HG03045 (cell line): ENCODE results near the gene KIDINS220.

ENCODE experiments used
- ATAC-seq: cut with Tn5 transposase; IDR thresholded peaks from one replicate; pipeline ENCODE4 v1.9.1; 2021; ENCODE audit warnings: mild to moderate bottlenecking, moderate library complexity; ENCODE audit not compliant: unreplicated experiment

KIDINS220 gene

DNA sequence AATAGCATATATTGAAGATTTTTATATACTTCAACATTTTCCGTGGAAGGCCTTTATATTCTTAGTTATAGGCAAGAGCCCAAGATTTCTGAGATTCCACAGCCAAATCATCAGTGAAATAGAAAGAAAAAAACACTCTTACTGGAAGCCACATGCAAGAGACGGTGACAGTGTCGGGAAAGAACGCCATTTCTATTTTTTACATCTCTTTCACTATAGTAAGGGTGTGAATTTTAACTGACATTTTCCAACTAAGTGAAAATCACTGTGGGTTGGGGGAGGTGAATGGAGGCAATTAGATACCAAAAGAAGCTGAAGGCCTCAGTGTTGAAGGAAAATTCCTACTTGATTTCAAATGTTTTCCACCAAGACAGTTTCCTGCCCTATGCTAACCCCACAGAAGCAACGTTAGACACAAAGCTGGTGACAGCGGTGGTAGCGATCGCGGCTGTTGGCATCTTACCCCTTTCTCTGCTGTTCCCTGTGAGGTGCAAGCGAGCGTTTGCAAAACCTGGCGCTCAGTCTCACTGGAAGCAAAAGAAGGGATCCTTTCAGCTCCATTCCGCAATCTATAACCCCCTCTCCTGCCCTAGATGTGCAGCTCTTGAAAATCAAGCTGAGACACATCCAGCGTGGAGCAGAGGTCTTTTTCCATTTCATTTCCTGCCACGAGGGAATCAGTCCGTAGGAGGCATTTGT, 135.6 kb downstream of the KIDINS220 start:
- ATAC-seq: no peak

DNA sequence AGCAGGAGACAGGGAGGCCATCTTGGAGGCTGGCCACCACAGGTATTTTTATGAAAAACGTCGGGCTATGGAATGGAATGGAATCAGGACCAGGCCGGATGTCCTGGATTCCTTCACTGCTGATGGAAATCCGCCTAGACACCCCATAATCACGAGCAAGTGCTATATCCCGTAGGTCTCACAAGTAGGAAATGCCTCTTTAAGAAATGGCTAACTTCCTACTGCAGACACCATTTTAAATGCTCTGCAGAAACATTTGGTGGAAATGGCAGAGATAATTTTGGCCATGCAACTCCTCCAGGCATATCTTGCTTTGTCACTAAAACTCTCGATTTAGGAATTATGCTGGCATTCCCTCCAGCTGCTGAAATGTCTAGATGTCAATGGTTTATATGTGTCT, 137.6 kb downstream of the KIDINS220 start:
- ATAC-seq: no peak

DNA sequence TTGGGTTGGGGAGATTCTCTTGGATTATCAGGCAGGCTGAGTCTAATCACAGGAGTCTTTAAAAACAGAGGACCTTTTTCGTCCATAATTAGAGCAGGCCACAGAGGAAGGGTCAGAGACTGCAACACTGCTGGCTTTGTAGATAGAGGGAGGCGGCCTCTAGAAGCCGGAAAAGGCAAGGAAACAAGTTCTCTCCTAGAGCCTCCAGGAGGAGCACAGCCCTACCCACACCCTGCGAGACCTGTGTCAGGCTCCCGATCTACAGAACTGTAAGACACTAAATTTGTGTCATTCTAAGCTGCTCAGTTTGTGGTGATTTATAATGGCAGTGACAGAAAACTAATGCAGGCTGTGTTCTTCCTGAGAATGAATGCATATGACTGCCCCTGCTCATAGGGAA, 140.2 kb downstream of the KIDINS220 start:
- no peak for ATAC-seq

GRCh38 chr2:8694737-8695136, 142.7 kb downstream of the KIDINS220 start:
- ATAC-seq: no peak

GRCh38 chr2:8693157-8693821, 144.1 kb downstream of the KIDINS220 start:
- ATAC-seq: no peak

- no peak for ATAC-seq
These were observed 144.6 kb downstream of the KIDINS220 start for GRCh38 chr2:8692783-8693156.

GRCh38 chr2:8691859-8692437, 145.5 kb downstream of the KIDINS220 start:
- no peak for ATAC-seq

DNA sequence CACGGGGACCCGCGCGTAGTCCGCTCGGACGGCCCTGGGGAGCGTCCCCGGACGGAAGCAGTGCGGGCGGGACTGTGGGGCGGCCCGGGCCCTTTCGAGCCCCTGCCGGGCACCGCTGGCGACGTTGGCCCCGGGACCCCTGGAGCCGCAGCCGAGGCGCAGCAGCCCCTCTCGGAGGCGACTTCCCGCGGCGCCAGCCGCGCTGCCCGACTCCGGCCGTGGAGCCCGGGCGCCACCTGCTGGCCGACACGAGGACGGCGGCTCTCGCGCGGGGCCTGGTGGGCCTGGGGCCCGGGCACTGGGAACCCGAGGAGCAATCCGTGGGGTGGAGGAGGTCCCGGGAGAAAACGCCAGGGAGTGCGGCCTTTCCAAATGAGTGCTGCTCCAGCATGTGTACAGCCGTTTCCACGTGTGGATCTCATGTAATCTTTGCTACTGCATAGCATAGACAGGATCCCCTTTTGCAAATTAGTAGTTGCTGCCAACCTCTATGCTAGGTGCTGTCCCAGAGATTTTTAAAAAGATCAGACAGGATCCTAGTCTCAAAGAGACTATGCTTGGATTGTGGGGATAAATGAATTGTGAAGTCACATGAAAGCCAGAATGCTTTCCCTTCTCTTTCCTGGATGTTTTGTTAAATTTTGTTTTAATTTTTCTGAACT, 151.6 kb downstream of the KIDINS220 start:
- ATAC-seq: no peak

DNA sequence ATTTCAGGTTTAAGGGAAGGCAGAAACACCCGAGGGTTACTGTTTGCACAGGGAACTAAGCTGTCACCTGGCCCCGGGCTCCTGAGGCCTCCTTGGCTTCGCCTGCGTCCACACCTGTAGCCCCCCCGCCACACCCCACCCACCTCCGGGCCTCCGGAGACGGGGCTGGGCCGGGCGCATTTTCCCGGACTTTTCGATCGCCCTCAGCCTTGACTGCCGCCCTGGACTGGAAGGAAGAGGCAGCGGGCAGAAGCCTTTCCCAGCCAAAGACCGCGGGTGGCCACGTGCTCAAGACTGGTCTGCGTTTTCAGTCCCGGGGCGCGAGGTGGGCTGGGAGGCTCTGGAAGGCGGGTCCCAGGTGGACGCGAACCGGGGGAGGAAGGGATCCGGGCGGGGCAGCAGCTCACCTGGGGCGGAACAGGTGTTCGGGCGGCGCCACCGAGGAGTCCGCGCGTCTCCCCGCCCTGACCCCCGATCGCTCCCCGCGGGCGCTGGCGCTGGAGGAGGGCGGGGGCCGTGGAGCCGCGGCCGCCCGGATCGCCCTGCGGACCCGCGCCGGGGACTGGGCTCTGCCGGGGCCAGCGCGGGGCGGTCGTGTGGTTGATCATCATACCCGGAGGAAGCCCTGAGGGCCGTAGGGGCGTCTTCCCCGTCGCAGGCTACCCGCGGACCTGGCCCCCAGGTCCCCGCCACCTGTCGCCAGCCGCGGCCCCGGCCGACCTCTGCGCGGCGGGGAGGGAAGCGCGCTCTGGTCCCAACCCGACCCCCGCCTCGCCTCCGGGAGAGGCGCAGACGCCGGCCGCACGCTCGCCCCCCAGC, 152.3 kb downstream of the KIDINS220 start:
- ATAC-seq: no peak

DNA sequence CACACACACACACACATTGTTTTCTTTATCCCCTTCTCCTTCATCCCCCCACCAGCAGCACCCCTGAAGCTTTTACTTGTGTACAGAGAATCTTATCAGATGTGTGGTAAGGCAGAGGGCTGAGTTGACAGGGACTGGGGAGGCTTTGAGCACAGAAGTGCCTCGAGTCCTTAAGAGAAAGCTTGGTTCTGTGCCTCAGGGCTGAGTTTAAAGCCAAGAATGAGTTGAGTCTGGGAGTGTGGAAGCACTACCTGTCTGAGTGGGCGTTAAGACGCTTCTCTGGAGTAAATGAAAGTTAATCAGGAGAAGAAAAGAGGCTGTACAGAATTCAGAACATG, 152.9 kb downstream of the KIDINS220 start:
- no peak for ATAC-seq

- no peak for ATAC-seq
These were observed 154.4 kb downstream of the KIDINS220 start for GRCh38 chr2:8682719-8683667.

- peak; percentile 70 for ATAC-seq
These were observed 155.4 kb downstream of the KIDINS220 start, which contains the start of gene ID2 for GRCh38 chr2:8681786-8682692. TSS of gene ID2 (plus strand) at chr2:8682056. CDS start at chr2:8682166, 110 bp downstream.

DNA sequence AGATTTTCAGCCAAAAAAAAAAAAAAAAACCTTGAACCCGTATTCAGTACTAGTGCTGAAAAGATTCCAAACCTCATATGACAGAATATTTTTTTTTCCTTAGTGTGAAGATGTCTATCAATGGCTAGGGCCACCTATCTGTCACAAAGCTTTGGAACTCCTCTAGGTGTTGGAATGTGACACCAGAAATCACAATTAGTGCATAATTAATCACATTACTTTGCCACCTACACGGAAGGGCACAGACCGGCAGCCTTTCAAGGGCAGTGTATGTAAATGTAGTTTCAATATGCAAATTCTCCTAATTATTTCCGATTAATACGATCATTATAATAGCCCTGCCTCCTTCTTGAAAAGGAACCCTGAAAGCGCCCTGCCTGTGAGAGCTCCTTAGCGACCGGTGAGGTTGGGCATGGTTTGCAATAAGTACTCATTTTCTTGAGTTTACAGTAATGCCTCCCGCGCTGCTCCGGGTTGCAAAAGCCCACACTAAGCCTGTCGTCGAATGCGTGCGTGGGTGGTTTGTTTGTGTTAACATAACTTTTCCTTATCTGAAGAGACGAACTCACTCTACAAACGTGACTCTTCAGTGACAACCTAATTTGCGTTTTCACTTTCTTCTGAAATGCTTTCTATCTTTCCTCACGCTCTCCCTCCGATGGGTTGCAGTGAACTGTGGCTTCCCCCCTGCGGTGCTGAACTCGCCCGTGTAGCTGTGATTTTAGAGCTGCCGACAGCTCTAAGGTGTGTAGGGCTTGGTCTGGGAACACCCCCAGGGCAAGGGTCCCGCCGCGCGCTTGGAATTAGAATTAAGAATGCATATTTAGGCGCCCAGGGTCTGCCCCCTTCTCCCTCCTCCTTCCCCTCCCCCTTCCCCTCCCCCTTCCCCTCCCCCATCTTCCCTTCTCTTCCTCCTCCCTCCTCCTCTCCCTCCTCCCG, 156.3 kb downstream of the KIDINS220 start:
- no peak for ATAC-seq

- no peak for ATAC-seq
These were observed 157.3 kb downstream of the KIDINS220 start for GRCh38 chr2:8679827-8680731.

DNA sequence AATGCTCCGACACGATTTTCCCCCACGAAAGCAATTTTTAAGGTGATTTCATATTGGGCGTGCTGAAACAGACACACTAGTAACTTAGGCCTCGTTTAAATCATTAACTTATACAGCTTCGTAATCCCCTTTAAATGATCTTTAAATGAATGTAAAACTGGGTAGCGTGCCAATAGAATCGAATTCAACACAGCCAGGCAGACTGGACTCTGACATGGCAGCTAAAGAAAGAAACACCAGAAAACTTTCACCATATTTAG, 157.9 kb downstream of the KIDINS220 start:
- no peak for ATAC-seq
